HS-27A (cell line): ENCODE measurements around the gene UQCRHL.
"Not testable (repeated sequence)": the region's sequence is repeated elsewhere in the genome, so short reads cannot be mapped to it uniquely, and the experiment has no call there.

Experiments used
- DNase-seq: peaks from one replicate; pipeline ENCODE4 v3.0.0-alpha.2; 2012; ENCODE audit warnings: low read depth, missing footprints

UQCRHL gene

DNA sequence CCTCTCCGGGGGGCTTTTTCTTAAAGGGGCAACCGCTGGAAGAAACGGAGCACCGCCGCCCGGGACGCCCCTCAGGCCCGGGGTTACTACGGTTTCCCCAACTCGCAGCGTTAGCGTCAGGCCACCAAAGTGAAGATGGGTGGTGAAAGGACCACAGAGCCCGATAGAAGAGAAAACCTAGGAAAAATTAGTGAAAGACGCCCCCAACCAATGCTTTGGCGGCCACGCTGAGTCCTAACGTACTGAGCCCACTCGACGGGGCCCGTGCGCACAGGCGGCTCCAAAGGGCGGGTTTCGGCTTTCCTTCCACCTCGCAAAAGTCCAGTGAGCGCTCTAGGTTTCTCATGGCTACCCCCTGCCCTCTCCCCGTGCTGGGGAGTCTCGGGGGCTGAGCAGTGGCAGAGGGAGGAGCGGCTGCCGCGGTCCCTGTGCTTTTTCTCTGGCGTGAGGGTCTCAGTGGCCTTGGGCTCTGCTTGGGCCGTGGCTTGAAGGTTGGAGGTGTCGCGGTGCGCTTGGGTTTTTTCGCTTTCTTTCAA is 27.8 kb upstream of the UQCRHL start:
- DNase-seq, result no peak

DNA sequence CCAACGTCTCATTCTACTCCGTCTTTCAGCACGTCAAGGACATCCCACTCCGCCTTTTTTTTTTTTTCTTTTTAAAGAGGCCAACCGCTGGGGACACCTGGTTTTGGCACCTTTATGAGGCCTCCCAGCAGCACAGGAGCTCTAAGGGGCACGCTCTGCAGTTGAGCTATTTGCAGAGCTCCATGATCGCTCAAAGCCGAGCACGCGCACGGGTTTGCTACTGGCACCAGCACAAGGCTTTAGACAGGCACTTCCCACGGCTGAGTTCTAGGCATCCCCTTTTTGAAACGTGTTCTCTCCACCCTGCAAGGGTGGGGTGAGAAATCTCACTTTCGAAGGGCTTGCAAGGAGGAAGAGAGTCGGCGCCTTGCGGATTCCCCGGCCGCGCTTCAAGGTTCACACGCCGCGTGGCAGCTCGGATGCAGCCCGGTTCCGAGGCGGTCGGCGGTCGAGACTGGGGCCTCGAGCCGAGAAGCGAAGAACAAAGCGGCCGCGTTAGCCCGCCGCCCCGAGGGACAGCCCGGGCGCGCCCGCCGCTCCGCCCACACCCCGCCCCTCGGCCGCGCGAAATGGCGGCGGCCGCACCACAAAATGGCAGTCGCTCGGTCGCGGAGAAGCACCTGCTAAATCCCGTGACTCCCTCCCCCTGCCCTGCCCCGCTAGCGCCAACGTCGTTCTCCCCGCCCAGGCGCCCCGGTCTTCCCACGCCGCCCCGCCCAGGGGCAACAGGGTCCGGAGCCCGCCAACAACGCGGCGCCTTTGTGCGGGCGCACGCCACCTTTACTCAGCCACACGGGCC is 27.2 kb upstream of the UQCRHL start:
- peak; percentile 90 for DNase-seq

DNA sequence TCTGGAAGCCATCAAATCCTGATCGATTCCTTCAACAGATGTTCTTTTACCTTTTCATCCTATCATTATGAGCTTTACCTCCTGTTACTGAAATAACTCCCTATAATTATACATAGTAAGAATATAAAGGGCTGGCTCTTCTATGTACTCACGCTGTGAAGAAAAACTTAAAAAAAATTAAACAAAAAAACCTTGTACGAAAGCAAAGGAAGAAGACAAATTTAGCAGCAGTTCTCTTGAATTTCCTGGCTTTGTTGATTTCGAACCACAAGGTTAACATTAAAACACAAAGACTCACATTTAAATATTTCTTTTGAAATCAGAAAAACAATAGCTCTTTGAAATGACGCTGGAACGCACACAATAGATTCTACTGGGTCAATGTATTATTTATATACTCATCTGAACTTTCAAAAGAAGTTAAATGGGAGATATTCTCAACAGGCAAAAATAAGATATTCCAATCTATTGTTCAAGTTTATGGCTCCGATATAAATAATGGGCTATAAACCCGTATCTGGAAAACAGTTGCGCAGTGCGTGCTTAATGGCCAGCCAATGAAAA is 26.5 kb upstream of the UQCRHL start:
- DNase-seq, result no peak

DNA sequence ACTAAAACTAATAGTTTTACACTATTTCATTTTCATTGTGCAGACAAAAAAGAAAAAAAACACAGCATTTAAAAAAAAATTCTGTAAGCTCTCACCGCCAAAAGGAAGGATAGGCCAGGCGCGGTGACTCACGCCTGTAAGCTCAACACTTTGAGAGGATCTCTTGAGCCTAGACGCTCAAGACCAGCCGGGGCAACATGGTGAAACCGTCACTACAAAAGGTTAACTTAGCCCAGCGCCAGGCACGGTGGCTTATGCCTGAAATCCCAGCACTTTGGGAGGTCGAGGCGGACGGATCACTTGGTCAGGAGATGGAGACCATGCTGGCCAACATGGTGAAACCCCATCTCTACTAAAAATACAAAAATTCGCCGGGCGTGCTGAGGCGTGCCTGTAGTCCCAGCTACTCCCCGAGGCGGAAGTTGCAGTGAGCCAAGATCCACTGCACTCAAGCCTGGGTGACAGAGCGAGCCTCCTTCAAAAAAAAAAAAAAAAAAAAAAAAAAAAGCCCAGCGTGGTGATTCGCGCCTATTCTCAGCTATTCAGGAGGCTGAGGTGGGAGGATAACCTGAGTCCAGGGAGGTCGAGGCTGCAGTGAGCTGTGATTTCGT is 25.7 kb upstream of the UQCRHL start:
- DNase-seq, result no peak

DNA sequence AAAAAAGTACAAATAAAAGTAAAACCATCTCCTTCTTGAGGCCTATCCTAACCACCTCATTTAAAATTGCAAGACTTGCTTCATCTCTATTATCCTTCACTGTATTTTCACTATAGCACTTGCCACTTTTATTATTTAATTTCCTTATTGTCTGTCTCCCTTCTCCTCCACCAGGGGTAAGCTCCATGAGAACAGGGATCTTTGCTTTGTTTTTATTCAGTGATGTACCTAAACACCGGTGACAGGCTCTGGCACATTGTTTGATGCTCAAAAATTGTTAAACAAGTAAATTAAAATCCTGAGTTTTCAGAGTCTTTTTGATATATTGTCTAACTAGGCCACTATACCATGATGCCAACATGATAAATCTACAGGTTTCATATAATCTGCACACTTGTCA is 22.8 kb upstream of the UQCRHL start:
- no peak for DNase-seq

DNA sequence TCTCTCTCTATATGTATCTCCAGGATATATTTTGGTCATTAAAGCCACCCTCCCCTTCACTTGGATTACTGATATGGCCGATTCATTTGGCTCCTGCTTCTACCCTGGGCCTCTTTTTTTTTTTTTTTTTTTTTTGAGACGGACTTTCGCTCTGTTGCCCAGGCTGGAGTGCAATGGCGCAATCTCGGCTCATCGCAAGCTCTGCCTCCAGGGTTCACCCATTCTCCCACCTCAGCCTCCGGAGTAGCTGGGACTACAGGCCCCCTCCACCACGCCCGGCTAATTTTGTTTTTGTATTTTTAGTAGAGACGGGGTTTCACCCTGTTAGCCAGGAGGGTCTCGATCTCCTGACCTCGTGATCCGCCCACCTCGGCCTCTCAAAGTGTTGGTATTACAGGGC is 21.5 kb upstream of the UQCRHL start:
- DNase-seq, result not testable (repeated sequence)

DNA sequence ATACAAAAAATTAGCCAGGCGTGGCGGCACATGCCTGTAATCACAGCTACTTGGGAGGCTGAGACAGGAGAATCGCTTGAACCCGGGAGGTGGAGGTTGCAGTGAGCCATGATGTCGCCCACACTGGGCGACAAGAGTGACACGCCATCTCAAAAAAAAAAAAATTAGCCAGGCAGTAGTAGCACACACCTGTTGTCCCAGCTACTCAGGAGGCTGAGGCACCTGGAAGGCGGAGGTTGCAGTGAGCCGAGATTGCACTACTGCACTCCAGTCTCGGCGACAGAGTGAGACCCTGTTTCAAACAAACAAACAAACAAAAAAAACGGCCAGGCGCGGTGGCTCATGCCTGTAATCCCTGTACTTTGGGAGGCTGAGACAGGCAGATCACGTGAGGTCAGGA is 20.1 kb upstream of the UQCRHL start:
- not testable (repeated sequence) for DNase-seq

DNA sequence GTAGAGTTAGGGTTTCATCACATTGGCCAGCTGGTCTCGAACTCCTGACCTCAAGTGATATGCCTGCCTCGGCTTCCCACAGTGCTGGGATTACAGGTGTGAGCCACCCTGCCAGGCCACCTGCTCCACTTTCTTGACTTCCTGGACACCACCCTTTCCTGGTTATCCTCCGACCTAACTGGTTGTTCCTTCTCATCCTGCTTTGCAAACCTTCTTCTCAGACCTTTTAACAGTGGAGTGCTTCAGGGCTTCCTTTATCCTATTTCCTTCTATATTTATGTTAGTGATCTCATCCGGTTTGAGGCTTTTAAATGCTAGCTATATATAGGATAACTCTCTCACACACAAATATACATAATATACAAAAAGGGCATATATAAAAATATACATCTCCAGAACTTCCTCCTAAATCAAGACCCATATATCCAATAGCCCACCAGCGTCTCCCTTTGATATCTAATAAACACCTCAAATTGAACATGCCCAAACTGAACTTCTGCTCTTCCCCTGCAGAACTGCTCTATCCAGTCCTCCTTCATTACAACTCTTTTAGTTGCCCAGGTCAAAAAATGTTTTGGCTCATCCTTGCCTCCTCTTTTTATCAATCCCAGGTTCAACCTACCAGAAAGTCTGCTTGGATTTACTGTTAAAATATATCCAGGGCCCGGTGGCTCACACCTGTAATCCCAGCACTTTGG is 19.5 kb upstream of the UQCRHL start:
- no peak for DNase-seq

DNA sequence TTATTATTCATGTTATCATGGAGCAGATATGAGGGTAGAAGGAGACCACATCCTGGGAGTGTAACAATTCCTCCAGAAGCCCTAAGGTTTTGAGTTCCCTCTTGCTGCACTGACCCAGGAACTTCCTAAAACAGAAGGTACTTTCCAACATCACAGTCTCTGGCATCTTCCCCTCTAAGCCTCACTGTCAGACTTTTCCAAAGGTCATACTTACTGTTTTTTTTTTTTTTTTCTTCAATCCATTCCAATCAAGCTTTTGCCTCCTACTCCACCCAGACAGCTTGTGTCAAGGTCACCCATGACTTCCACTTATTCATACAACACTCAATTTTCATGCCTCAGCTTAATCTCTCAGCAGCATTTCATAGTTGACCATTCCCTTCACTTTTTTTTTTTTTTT is 18.4 kb upstream of the UQCRHL start:
- DNase-seq, result no peak

DNA sequence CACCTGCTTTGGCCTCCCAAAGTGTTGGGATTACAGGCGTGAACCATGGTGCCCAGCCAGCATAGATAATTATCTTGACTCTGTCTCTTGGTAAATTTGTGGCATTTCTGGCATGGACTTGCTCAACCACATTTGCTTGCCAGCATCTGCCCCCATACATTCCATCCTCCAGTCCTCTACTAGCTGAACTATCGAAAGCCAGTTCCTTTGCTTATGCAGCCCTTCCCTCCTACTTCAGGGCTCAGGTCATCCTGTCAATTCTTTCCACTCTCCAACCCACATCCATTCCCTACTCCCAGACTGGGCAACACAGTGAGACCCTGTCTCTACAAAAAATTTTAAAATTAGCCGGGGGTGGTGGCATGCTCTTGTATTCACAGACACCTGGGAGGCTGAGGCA is 13.0 kb upstream of the UQCRHL start:
- DNase-seq, result no peak

DNA sequence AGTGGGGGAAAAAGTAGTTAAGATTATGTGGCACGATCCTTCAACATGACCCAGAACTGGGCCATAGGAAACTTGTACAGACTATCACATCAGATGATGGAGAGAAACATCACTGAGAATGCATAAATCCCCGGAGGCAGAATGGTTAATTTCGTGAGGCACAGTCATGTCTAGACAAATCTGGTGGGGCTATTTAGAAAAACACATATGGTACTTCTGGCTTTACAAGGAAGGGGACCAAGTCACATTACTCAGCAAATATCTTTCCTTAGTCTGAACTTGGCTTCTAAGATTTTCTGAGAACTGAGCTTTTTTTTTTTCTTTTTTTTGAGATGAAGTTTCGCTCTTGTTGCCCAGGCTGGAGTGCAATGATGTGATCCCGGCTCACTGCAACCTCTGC is 9.2 kb upstream of the UQCRHL start:
- no peak for DNase-seq

DNA sequence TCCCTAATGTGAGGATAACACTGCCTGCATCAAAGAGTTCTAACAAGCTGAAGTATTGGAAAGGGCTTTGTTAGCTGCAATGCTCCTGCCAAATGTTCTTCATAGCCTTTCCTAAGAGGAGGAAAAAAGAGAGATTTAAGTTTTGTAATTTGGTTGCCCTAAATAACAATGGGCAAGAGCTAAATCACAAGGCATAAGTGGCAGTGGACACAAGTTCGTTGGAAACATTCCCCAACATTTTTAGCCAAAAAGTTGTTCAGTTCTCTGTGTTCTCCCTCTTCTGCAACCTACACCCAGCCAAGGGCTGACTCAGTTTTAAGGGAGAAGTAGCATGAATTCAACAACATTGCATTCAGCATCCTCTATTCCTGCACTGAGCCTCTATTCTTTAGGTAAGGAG is 2.6 kb upstream of the UQCRHL start:
- DNase-seq, result no peak

DNA sequence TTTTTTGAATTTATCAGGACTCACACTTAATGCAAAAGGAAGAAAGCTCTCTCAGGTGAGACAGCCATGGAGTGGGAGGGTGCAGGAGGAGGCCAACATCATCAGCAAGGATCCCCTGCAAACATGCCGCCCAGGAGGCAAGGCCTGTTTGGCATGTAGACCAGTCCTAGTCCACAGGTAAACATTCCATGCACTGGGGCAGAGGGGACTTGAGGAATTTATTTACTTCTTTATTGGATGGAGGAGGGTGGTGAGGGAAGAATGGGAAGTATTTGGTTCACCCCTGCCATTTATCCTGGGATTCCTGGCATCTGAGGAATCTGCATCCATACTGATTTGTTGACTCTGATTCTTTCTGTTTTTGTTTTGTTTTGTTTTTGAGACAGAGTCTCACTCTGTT is 1.5 kb upstream of the UQCRHL start:
- DNase-seq, result no peak

DNA sequence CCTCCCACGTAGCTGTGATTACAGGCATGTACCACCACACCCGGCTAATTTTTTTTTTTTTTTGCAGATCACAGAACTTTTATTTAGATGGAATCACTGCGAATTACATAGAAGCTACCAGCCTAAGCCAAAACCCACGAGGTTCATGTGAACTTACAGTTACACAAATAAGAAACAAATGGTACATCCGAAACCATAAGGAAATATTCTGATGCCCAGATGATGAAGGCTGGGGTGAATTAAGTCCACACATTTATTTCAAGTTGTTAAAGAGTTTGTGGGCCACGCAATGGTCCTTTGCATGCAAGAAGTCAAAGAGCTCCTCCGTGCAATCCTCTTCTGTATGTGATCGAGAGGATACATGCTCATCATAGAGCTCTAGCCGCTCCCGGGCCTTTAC is 328 bp downstream of the UQCRHL start:
- no peak for DNase-seq

DNA sequence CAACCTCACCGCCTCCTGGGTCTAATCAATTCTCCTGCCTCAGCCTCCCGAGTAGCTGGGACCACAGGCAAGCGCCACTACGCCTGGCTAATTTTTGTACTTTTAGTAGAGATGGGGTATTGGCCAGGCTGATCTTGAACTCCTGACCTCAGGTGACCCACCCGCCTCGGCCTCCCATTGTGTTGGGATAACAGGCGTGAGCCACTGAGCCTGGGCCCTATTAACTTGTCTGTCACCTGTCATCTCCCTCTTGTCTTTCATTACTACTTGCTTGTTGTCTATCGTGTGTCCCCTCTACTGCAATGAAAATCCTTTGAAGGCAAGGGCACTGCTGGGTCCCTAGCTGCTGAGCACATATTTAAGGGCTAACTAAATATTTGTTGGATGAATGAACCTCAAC is 3.4 kb downstream of the UQCRHL start:
- no peak for DNase-seq

DNA sequence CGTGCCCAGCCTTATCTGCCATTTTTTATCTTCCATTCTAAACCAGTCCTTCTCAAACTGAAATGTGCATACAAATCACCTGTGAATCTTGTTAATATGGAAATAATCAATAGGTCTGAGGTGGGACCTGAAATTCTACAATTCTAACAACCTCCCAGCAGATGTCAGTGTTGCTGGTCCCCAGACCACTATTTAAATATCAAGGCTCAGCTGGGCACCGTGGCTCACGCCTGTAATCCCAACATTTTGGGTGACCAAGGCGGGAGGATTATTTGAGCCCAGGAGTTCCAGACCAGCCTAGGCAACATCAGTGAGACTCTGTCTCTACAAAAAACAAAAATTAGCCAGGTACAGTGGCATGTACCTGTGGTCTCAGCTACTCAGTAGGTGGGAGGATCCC is 4.1 kb downstream of the UQCRHL start:
- no peak for DNase-seq

DNA sequence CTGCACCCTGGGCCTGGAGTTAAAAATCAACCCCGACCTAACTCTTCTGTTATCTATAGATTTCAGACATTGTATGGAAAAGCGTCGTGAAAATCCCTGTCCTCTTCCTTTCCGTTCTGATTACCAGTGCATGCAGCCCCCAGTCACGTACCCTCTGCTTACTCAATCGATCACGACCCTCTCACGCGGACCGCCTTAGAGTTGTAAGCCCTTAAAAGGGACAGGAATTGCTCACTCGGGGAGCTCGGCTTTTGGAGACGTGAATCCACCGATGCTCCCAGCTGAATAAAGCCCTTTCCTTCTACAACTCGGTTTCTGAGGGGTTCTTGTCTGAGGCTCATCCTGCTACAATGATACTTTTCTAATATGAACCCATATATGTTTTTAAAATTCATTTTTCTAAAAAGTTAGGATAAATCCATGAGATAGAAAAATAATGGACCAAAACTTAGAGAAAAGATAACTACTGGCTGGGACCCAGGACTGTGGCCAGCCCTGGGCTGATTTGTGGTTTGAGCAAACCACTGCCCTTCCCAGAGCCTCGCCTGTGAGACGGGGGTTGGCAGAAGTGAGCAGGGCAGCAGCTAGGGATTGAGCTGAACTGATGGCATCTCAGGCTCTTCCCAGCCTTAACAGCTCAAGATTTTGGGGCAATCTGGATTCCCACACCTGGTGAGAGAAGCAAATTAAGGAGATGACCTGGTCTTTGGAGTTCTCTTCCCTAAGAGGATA is 5.0 kb downstream of the UQCRHL start:
- DNase-seq, result no peak

DNA sequence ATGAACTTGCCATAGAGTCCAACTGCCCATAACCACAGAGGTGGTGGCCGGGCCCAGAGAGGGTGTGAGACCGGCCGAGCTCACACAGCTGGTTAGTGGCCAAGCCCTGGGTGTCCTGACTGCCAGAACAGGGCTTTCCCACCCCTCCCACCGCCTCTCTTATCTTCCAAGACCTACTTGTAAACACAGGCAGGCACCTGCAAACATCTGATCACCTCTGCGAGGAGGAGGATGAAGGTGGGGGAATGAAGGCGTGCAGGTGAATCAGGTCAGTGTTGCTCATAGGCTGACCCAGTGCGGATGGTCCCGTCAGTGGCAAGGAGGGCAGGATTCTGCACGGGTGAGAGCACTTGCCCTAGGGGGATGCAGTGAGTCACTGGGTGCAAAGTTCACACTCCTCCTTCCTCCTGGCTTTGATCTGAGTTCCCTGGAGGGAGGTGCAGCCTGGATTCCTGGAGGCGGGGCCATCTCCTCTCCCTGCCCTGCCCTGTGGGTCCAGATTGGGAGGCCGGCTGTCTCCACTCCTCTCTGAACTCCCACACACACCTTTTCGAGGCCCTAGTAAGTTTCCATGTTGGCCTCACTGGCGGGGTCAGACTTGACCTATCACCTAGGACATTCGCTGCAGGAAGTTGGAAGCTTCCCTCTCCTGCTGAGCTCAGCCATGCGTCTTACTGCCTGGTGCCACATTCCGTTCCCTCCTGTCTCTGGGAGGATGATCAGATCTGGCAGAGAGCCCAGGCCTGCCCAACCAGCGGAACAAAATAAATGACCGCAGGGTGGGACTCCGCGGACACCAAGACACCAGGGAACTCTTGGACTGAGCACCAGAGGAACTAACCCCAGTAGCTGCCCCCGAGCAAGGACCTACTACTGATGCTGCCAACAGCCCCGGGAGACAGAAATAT is 7.3 kb downstream of the UQCRHL start:
- peak; percentile 82 for DNase-seq

DNA sequence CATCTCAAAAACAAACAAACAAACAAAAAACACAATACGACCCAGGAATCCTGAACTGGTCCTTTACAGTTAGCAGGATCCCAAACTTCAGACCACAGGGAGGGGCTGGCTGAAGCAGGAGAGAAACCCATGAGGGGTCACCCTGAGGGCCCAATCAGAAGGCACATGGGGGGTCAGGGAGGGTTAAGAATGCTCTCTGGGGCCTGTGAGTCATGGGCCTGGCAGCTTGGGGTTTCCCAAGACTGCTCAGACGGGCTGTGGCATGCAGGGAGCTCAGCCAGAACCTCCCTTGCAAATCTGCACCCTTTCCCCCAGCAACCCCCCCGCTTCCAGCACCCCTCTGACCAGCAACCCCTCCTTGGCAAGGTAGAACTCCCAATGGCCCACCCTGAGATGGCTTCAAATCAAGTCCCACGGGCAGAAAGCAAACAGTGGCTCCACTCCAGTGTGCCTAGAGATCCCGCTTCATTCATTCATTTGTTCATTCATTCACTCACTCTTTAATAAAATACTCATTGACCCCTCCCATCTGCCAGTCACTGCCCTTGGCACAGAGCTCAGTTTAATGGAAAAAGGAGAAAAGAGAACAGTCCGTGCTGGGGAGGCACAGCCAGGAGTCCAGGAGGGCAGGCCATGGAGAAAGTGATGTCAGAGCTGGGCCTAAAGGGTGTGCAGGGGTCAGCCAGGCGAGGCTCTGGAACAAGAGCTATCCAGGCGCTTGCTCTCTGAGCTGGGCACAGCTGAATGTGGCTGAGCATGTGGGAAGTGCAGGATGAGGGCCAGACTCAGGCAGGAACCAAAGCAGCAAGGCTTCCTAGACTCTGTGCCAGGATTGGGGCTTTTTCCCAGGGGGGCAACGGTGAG is 8.2 kb downstream of the UQCRHL start:
- DNase-seq, result peak; percentile 99
